K562 (cell line): ENCODE results near the gene RNF32. TPM values are rescaled to one million over a fixed set of nuclear protein-coding genes. Genes with fewer than 3 reads are reported as not detected.

Experiments
- ATF6 ChIP-seq: sonication (generic); formaldehyde crosslinking; IDR thresholded peaks from 2 replicates; pipeline ENCODE4 v1.4.0; 2020; ENCODE audit warnings: mild to moderate bottlenecking, missing genetic modification reagents
- BHLHE40 ChIP-seq: IDR thresholded peaks from 2 replicates; pipeline ENCODE4 v1.6.1; 2011; ENCODE audit warnings: low read length, improper control_type of control experiment
- CBX3 ChIP-seq, 2 experiments: IDR thresholded peaks; 1 replicate in 1 of 2; 2 replicates in 1 of 2; pipeline ENCODE4 v1.6.1; 2012; ENCODE audit warnings: inconsistent platforms in 2 of 2, low read length in 2 of 2, borderline replicate concordance in 1 of 2, control low read depth in 1 of 2
- DNMT1 ChIP-seq: fragments of 450-650 bp; IDR thresholded peaks from 2 replicates; pipeline ENCODE4 v1.6.1; 2016; ENCODE audit warnings: antibody characterized with exemption, mild to moderate bottlenecking
- E2F1 ChIP-seq: sonication (generic); formaldehyde crosslinking; IDR thresholded peaks from 2 replicates; pipeline ENCODE4 v1.8.1; 2023; ENCODE audit warnings: mild to moderate bottlenecking, missing genetic modification reagents, moderate library complexity
- ETV5 ChIP-seq: sonication (generic); formaldehyde crosslinking; IDR thresholded peaks from 2 replicates; pipeline ENCODE4 v1.4.0; 2020; ENCODE audit warnings: low read depth, mild to moderate bottlenecking, missing genetic modification reagents
- RB1 ChIP-seq: fragments of 450-650 bp; IDR thresholded peaks from 2 replicates; pipeline ENCODE4 v1.6.1; 2017; ENCODE audit warnings: low read depth, mild to moderate bottlenecking
- TAL1 ChIP-seq: fragments of 450-650 bp; IDR thresholded peaks from 2 replicates; pipeline ENCODE4 v1.6.1; 2016; ENCODE audit warnings: mild to moderate bottlenecking
- TFAP4 ChIP-seq: sonication (generic); formaldehyde crosslinking; IDR thresholded peaks from 2 replicates; pipeline ENCODE4 v1.8.0; 2022; ENCODE audit warnings: missing genetic modification reagents, mild to moderate bottlenecking, moderate library complexity, borderline replicate concordance
- USF2 ChIP-seq: sonication (generic); formaldehyde crosslinking; IDR thresholded peaks from 2 replicates; pipeline ENCODE4 v1.5.0; 2020; ENCODE audit warnings: missing genetic modification reagents
- polyA plus RNA-seq, 8 experiments: library from polyadenylated mRNA; depleted of rRNA in 4 of 8; stranded (reverse) in 5 of 8; unstranded in 3 of 8; fragments of >200 nt; fragmentation: Nextera tagmentation in 2 of 8; fragmentation: Illumina TruSeq in 1 of 8; extraction: Ambion mirVana in 2 of 8; extraction: Trizol in 1 of 8; gene quantifications; 2 replicates each; pipeline versions ENCODE4 v1.2.1 to v1.2.3, GENCODE V29; 2011 to 2014; ENCODE audit warnings: inconsistent platforms in 1 of 8, missing spikeins in 1 of 8
- total RNA-seq, 7 experiments: library from RNA; depleted of rRNA in 6 of 7; stranded (reverse); fragments of >200 nt in 6 of 7; fragmentation: Illumina TruSeq in 2 of 7; extraction: Trizol in 2 of 7; gene quantifications; 2 replicates each; pipeline versions ENCODE4 v1.2.1 to v1.2.3, GENCODE V29; 2011 to 2021; ENCODE audit warnings: low replicate concordance in 1 of 7
- TF ChIP-seq, protein P1 (sequence below): fragments of 450-650 bp; IDR thresholded peaks from 2 replicates; pipeline ENCODE4 v1.6.1; 2017; ENCODE audit warnings: antibody characterized with exemption, mild to moderate bottlenecking
- TF ChIP-seq, protein P2 (sequence below), 2 experiments: IDR thresholded peaks; 2 replicates each; pipeline ENCODE4 v1.6.1; 2012; ENCODE audit warnings: improper control_type of control experiment in 2 of 2, low read depth in 2 of 2, low read length in 2 of 2, borderline replicate concordance in 1 of 2

RNF32 gene
- total and polyA plus RNA-seq, 9 of the 15 experiments (the other 6 are each of a cell fraction or from before 2014, with no cell fraction given), result 2.6 to 7.0 (median 4.6) TPM

DNA sequence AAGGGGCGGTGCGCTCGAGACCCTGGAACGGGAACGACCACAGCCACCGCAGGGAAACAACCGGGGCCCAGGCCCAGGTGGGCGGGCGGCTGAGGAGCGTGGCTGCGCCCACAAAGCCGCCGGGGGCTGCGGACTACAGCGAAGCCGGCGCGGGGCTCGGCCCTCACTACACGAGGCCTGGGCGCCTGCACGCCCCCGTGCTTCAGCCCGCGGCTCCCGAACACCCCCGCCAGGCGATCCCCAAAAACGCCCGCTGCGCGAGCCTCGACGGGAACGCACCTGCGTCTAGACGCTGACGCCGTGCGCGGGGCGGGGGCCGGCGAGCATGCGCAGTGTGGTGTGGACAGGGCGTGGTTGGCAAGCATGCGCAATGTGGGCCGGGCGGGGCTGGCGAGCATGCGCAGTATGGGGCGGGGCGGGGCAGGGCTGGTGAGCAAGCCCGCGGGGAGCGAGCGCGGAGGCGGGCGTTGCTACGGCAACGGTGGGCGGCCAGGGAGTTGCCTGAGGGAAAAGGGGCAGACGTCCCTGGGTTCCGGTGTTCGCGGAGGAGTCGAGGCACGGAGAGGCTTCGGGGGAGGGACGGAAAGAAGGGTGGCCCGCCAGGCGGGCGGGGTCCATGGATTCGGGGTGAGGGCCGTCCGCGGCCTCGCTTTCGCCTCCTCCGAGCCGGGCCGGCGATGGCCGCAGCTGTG, at the start of gene RNF32 (continued):
- TF ChIP-seq, protein P1, sequence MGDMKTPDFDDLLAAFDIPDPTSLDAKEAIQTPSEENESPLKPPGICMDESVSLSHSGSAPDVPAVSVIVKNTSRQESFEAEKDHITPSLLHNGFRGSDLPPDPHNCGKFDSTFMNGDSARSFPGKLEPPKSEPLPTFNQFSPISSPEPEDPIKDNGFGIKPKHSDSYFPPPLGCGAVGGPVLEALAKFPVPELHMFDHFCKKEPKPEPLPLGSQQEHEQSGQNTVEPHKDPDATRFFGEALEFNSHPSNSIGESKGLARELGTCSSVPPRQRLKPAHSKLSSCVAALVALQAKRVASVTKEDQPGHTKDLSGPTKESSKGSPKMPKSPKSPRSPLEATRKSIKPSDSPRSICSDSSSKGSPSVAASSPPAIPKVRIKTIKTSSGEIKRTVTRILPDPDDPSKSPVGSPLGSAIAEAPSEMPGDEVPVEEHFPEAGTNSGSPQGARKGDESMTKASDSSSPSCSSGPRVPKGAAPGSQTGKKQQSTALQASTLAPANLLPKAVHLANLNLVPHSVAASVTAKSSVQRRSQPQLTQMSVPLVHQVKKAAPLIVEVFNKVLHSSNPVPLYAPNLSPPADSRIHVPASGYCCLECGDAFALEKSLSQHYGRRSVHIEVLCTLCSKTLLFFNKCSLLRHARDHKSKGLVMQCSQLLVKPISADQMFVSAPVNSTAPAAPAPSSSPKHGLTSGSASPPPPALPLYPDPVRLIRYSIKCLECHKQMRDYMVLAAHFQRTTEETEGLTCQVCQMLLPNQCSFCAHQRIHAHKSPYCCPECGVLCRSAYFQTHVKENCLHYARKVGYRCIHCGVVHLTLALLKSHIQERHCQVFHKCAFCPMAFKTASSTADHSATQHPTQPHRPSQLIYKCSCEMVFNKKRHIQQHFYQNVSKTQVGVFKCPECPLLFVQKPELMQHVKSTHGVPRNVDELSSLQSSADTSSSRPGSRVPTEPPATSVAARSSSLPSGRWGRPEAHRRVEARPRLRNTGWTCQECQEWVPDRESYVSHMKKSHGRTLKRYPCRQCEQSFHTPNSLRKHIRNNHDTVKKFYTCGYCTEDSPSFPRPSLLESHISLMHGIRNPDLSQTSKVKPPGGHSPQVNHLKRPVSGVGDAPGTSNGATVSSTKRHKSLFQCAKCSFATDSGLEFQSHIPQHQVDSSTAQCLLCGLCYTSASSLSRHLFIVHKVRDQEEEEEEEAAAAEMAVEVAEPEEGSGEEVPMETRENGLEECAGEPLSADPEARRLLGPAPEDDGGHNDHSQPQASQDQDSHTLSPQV, result peak; percentile 92
- TF ChIP-seq E2F1 (CRISPR knock-in tag) (peak; percentile 93), USF2 (no peak), RB1 (peak; percentile 75), DNMT1 (no peak), TAL1 (no peak), CBX3 (IDR thresholded peaks at IDR 0.05; ENCODE audit: borderline replicate concordance in 1 of 2, low read length in 2 of 2) (peak in 1 of 2 experiments; percentile 67; a peak in 1 of 3 replicates), ATF6 (CRISPR knock-in tag) (peak; percentile 98), TFAP4 (CRISPR knock-in tag) (peak; percentile 90), ETV5 (CRISPR knock-in tag) (peak; percentile 75; the same call in 1 of the 2 replicates), BHLHE40 (peak; percentile 39)
- TF ChIP-seq, protein P2, sequence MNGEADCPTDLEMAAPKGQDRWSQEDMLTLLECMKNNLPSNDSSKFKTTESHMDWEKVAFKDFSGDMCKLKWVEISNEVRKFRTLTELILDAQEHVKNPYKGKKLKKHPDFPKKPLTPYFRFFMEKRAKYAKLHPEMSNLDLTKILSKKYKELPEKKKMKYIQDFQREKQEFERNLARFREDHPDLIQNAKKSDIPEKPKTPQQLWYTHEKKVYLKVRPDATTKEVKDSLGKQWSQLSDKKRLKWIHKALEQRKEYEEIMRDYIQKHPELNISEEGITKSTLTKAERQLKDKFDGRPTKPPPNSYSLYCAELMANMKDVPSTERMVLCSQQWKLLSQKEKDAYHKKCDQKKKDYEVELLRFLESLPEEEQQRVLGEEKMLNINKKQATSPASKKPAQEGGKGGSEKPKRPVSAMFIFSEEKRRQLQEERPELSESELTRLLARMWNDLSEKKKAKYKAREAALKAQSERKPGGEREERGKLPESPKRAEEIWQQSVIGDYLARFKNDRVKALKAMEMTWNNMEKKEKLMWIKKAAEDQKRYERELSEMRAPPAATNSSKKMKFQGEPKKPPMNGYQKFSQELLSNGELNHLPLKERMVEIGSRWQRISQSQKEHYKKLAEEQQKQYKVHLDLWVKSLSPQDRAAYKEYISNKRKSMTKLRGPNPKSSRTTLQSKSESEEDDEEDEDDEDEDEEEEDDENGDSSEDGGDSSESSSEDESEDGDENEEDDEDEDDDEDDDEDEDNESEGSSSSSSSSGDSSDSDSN (IDR thresholded peaks at IDR 0.05; ENCODE audit: borderline replicate concordance in 1 of 2, low read depth in 2 of 2, low read length in 2 of 2), result peak; percentile 33 to 83; a peak in 1 of 4 replicates
